ENCODE data around the gene DSPP.

Gene DSPP

DNA sequence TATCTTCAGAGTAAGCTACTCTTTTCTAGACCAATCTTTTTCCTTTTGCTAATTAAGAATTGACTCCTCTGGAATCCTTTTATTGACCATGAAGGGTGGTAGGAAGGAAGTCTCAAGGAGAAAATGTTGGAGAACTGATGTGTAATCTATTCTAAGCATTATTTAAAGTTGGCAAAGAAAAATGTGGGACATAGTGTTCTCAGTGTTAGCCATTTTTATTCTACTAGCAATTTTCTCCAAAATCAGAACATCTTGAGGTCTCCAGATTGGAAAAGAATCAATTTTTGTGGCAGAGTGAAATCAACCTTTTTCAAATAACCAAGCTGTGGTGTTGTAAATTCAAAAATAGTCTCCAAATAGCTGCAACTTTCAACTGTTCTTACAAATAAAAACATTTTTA is 23.3 kb downstream of the DSPP start:
- no peak for DNase-seq (ENCODE audit: low read depth)

DNA sequence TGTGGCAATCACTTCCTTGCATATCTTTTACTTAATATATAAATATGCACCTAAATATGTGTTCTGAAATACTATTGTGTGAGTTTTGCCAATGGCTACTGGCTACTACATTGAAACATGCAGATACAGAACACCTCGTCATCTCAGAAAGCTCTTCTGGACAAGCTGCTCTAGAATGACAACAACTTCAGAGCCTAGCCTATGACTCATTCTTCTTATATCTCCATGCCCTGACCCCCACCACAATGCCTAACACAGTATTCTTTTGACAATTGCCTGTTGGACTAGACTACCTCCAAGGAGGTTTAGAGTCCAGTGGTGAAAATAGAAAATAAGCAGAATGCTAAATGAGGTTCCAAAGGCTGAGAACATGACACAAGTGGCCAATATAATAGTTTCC is 24.1 kb downstream of the DSPP start:
- no peak for DNase-seq (ENCODE audit: low read depth)

DNA sequence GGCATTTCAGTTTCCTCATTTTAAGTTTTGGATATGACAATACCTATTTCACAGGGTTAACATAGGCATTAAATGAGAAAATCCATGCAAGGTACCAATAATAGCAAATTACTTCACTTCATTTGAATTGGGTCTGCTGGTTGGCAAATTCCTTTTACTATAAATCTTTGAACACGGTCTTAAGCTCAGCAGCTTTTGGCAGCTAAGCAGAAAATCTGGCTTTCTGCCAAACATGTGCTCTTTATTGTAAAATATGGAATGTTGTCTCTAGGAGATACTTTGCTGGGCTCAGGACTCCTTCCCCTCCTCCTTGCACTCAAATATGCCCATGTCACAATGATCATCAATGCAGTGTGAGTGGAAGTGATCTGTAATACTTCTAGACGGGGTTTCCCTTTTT is 24.9 kb downstream of the DSPP start:
- no peak for DNase-seq (ENCODE audit: low read depth)

GRCh38 chr4:87644286-87644685 is 36.0 kb downstream of the DSPP start:
- no peak for DNase-seq (ENCODE audit: low read depth)

DNA sequence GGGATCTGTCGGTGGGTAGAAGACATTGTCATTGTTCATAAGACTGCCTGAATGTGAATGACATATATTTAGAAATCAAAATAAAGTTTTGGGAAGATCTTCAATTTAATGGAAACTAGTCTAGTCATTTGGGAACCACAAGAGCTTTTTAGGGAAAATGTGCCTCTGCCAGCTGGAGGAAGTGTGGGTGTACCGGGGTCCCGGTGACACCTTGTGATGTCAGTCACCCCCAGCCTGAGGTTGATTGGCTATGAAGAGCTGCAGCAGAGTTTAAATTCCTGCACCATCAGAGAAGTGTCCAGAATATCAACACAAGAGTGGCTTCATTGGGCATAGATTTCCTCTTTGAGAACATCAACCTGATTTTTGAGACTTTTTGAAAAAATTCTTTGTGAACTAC is 41.7 kb downstream of the DSPP start, which contains the start of gene DMP1:
TSS of gene DMP1 (plus strand) at position 301 of the 400 bp plus-strand sequence. CDS start 6,213 bp downstream, outside the sequence.
- no peak for DNase-seq (ENCODE audit: low read depth)

DNA sequence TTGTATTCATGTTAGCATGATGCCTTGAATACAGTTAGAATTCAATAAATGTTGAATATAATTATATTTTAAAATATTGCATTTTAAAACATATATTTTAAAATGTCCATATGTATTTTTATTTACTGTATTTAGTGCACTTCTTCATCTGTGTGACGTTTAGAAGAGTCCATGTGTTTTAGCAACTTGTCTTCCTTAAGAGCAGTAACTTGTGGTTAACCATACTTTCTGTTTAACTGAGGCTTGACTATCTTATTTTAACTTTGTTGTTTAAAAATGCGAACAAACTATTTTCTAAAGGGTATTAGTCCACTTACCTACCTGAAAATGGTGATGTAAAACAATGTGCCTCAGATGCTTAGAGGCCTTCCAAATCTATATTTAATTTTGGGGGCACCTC is 42.6 kb downstream of the DSPP start:
- DNase-seq (ENCODE audit: low read depth): no peak

DNA sequence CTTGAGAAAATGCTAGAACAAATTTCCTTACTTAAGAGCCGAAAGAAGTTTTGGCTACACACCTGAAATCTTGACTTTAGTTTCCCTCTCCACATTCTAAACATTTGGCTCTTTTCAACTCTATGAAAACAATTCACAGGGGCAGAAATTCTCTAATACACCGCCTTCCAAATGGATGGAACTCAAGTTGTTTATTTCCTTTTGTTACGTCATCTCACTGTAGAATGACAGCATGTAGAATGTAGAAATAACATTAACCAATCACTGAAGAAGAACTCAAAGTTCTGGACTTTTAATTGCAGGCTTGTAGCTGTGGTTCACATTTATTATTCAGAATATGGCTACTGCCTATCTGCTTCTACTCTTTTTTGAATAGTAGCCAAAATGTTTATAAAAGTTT is 43.6 kb downstream of the DSPP start:
- DNase-seq (ENCODE audit: low read depth): no peak

DNA sequence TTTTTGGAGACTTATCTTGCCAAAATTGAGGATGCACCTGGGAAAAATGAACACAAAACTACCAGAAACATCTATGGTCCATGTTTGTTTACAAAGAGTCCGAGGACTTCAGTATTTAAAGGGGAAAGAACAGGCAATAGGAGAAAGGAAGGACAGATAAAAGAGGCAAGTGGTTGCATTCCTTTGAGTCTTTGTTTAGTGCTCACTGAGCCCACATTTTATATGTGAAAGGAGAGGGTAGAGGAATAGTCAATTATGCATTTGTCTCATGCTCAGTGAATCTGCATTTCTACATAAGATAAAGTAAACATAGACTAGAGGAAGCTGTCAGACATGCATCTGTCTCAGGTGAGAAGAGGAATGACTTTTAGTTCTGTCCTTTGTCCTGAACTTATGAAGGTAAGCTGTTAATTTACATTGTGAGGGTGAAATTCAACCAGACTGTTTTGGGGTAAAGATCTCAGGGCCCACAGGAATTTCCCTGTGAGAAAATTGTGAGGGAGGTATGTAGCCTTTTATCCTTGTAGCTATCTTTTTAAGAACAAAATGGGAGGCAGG is 46.2 kb downstream of the DSPP start:
- DNase-seq (ENCODE audit: low read depth): no peak

DNA sequence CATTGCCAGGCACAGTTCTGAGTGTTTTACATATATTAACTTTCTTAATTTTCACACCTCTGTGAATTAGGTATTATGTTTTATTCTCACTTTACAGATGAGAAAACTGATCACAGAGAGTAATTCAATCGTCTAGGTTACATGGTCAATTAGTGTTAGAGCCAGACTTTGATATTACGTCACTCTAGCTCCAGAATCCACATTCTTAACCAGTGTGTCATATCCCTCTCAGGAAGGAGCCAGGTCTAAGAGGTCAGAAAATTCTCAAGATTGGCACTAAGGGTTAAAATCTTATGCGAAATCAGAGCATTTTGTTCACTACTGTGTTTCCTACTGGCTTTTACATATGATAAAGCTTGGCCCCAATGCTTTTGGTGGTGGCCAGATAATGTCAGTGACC is 49.2 kb downstream of the DSPP start:
- DNase-seq (ENCODE audit: low read depth): no peak

- DNase-seq (ENCODE audit: low read depth): no peak
Observed at GRCh38 chr4:87659247-87659931, 51.1 kb downstream of the DSPP start.

DNA sequence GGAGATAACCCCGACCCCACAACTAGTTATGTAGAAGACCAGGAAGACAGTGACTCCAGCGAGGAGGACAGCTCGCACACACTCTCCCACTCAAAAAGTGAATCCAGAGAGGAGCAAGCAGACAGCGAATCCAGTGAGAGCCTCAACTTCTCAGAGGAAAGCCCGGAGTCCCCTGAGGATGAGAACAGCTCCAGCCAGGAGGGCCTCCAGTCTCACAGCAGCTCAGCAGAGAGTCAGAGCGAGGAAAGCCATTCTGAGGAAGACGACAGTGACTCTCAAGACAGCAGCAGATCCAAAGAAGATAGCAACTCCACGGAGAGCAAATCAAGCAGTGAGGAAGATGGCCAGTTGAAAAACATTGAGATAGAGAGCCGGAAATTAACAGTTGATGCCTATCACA is 54.5 kb downstream of the DSPP start:
- DNase-seq (ENCODE audit: low read depth): no peak

All from stimulated activated CD8-positive, alpha-beta memory T cell treated with anti-CD3 and anti-CD28 coated beads, Interleukin-4, amount 100 ng/mL, for 24 hours (primary cell).